PFSK-1 (cell line): ENCODE data around the gene ABCA1.

Source experiments
- POLR2AphosphoS5 ChIP-seq: IDR thresholded peaks from 2 replicates; pipeline ENCODE4 v1.6.1; 2012; ENCODE audit warnings: low read depth, mild to moderate bottlenecking, control low read depth, low read length, moderate library complexity
- TAF1 ChIP-seq: IDR thresholded peaks from 2 replicates; pipeline ENCODE4 v1.6.1; 2012; ENCODE audit warnings: low read length, control low read depth, borderline replicate concordance; ENCODE audit not compliant: insufficient read depth
- TF ChIP-seq, protein P1 (sequence below), 2 experiments: IDR thresholded peaks; 2 replicates each; pipeline versions ENCODE4 v1.6.1 to v1.8.0; 2011 to 2012; ENCODE audit warnings: low read depth in 2 of 2, low read length in 2 of 2, control low read depth in 1 of 2, inconsistent platforms in 1 of 2, mild to moderate bottlenecking in 1 of 2, moderate library complexity in 1 of 2; ENCODE audit not compliant: insufficient read depth in 1 of 2

DNA sequence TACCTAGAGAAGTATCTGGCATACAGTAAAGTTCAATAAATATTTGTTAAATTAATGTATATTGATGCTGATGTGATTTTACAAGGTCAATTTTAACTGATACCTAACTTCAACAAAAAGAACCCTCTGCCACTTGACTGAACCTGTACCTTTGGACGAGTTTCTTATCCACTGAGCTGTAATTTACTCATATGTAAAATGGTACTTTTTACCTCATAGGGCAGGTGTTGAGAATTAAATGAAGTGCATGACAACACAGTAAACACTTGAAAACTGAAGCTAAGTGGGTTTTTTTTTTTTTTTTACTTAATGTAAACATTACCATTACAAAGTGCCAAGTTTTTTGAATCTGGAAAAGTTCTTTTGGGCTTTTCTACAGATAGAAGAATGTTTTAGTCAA, 148.6 kb downstream of the ABCA1 start:
- TF ChIP-seq POLR2AphosphoS5 (no peak), TAF1 (no peak)
- TF ChIP-seq, protein P1, sequence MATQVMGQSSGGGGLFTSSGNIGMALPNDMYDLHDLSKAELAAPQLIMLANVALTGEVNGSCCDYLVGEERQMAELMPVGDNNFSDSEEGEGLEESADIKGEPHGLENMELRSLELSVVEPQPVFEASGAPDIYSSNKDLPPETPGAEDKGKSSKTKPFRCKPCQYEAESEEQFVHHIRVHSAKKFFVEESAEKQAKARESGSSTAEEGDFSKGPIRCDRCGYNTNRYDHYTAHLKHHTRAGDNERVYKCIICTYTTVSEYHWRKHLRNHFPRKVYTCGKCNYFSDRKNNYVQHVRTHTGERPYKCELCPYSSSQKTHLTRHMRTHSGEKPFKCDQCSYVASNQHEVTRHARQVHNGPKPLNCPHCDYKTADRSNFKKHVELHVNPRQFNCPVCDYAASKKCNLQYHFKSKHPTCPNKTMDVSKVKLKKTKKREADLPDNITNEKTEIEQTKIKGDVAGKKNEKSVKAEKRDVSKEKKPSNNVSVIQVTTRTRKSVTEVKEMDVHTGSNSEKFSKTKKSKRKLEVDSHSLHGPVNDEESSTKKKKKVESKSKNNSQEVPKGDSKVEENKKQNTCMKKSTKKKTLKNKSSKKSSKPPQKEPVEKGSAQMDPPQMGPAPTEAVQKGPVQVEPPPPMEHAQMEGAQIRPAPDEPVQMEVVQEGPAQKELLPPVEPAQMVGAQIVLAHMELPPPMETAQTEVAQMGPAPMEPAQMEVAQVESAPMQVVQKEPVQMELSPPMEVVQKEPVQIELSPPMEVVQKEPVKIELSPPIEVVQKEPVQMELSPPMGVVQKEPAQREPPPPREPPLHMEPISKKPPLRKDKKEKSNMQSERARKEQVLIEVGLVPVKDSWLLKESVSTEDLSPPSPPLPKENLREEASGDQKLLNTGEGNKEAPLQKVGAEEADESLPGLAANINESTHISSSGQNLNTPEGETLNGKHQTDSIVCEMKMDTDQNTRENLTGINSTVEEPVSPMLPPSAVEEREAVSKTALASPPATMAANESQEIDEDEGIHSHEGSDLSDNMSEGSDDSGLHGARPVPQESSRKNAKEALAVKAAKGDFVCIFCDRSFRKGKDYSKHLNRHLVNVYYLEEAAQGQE (IDR thresholded peaks at IDR 0.05; ENCODE audit: insufficient read depth in 1 of 2, low read depth in 2 of 2, low read length in 2 of 2): no peak
